HG03520 (cell line): Measurements from ENCODE around the gene TMED9.
"Not testable (repeated sequence)": the region's sequence is repeated elsewhere in the genome, so short reads cannot be mapped to it uniquely, and the experiment has no call there.

ENCODE experiments used
- ATAC-seq: cut with Tn5 transposase; IDR thresholded peaks from one replicate; pipeline ENCODE4 v1.9.1; 2021; ENCODE audit warnings: mild to moderate bottlenecking, moderate library complexity; ENCODE audit not compliant: unreplicated experiment

TMED9 gene

DNA sequence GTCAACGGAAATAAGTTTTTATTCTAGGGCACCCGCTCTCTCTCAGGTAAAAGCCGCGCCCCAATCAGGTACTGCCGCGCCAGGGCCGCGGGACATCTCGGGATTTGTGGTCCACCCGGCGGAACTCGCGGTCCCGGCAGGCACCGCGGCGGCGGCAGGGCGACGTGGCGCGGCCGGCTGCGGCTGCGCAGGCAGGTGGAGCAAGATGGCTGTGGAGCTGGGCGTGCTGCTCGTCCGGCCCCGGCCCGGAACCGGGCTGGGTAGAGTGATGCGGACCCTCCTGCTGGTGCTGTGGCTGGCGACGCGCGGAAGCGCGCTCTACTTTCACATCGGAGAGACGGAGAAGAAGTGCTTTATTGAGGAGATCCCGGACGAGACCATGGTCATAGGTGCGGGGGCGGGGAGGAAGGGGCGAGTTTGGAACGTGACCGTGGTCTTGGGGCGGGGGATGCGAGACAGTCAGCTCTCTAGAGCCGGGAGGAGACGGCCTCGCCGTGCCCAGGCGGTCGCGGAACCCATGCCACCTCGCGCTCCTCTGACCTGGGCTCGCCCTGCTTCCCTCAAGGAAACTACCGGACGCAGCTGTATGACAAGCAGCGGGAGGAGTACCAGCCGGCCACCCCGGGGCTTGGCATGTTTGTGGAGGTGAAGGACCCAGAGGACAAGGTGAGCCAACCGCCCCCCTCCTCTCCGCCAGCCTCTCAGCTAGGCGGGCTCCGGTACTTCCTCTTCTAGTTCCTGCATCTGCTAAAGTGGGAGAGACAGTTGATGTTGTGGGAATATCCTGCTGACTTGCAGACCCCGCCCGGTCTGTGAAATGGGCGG is at the start of gene TMED9:
Gene TMED9, plus strand, starts transcription at position 194 of the 825 bp plus-strand sequence. Its CDS starts 12 bp downstream, at position 206.
- peak; percentile 89 for ATAC-seq

DNA sequence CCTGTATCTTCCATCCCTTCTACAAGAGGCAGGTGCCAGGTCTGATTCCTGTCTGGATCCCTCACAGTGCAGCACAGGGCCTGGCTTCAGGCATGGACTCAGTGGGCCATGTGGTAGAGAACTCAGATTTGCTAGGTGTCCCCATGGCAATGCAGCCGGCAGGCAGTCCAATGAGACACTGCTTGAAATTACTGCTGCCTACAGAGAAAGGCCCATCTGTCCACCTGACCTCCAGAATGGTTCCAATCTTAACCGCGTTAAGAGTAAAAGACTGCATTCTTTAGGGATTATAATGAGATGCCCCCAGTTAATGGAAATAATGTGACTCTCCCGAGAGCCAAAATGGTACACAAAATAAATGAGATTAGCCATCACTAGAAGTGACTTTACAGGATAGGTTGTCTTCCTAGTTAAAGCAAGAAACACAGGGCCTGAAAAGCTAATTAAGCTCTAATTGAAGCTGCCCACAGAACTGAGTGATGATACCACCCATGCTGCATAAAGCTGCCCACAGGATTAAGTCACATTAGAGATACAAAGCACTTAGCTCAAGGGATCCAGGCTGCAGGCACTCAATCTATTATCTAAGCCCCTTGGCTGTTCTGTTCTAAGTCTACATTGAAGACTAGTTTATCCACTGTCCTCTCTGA is 49.1 kb upstream of the TMED9 start:
- no peak for ATAC-seq

DNA sequence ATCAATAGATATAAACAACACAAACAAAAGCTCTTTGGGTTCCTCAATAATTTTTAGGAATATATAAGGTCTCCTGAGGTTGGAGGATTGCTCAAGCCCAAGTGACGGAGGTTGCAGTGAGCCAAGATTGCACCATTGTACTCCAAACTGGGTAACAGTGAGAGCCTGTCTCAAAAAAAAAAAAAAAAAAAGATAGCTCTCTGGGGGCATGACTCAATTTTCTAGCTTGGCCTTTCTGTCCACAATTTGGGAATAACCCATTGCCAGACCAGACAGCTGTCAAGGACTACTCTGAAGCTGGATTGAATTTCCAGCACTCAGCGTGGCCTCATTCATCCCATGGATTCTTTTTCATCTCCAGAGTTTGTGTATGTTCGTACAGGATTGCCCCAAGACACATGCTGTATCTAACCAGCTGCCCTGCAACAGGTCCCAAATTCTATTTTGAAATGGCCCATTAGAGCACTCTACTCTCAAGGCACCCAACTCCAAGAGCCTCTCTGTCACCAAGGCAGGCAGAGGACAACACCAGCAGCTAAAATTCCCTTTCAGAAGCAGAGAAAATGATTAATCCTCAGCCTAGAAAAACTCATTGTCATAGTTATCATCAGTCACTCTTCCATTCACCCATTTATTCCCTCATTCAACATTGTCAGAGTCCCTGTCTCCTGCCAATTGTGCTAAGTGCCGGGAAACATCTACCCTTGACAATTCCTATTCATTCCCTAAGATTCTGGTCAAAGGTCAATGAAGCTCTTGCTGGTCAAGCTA is 46.3 kb upstream of the TMED9 start:
- no peak for ATAC-seq

DNA sequence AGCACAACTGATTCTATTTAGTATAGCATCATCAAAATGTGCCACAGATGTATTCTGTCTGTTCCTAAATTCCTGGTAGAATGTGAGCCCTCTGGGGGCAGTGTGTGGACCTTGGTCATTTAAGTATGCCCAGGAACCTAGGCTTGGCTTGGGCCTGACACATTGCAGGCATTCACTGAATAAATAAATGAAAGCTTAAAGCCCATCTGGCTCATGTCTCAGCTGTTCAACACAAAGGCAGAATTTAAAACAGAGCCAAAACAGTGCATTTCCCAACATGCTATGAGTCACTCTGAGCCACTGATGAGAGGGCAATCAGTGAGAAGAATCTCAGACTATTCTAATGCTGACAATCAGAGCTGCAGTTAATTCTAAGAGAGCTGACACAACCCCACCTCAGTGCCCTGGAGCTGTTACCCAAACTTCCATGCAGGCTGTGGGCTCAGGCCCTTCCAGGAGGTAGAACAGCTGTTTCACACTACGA is 45.7 kb upstream of the TMED9 start:
- no peak for ATAC-seq

DNA sequence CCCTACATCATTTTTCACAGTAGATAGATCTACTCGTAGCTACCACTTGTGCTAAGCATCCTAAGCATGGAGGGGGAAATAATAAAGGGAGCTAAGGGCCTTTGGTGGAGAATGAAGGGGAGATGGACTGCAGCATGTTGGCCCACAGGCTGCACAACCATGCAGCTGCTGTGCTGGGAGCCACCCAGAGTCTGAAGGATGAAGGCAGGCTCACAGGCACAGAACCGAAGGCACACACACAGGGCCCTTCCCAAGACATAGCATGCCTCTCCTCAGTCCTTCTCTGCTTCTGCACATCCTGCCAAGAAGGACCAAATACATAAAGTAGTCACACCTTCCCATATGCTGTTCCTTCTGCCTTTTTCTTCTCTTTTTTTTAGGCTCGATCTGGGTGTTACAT is 44.3 kb upstream of the TMED9 start:
- no peak for ATAC-seq

DNA sequence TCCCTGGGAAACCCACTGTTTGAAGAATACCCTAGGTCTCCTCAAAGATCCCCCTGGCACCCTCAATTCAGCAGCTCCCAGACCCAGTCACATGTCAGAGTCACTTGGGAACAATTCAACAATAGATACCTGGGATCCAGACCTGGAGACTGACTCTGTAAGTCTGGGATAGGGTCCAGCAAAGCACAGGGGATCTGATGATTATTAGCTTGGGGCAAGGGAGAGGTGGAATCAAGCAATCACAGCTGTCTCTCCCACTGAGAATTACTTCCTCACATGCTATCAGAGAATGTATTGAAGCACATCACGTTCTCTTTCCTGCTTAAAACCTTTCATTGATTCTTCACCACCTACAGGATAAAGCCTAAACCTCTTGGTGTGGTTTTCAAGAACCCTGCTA is 43.5 kb upstream of the TMED9 start:
- no peak for ATAC-seq

DNA sequence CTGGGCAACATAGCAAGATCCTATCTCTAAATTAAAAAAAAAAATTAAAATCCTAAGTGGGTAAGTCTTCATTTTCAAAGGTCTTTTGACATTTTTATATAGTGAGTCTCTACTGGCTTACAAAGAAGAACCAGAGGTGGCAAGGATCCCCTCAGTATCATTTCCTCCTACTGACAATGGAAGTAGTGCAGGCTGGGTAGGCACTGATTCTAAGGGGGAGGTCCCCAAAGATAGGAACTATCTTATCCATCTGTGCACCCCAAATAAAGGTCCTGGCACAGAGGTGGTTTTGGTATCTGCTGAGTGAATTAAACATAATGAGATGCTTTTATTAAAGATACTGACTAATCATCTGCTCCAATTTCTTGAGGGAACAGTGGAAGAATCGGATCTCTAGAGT is 41.9 kb upstream of the TMED9 start:
- ATAC-seq = no peak

DNA sequence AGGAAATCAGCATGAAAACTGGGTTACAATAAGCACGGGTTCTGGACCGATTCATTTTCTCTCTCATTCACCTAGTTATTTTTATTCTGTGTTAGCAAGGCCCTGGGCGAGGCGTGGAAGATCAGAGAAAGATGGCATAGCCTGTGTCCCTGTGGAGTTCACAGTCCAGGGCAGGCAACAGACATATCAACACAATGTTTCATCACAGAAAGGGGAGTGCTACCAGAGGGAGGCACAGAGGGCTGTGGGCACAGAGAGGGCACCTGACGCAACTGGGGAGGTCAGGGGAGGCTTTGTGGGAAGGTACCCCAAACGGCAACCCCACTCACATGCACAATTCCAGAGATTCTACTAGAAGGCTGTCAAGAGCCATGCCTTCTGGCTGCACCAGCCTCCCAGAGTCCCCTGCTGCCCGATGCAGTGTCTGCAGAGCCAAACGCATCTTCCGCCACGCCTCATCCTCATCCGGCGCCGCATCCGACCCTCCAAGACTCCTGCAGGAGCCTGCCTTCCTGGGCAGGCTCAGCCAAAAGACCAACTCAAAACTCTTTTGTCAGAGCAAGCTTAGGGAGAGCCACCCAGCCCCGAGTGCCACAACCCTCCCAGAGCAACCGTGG is 39.1 kb upstream of the TMED9 start:
- ATAC-seq = no peak

DNA sequence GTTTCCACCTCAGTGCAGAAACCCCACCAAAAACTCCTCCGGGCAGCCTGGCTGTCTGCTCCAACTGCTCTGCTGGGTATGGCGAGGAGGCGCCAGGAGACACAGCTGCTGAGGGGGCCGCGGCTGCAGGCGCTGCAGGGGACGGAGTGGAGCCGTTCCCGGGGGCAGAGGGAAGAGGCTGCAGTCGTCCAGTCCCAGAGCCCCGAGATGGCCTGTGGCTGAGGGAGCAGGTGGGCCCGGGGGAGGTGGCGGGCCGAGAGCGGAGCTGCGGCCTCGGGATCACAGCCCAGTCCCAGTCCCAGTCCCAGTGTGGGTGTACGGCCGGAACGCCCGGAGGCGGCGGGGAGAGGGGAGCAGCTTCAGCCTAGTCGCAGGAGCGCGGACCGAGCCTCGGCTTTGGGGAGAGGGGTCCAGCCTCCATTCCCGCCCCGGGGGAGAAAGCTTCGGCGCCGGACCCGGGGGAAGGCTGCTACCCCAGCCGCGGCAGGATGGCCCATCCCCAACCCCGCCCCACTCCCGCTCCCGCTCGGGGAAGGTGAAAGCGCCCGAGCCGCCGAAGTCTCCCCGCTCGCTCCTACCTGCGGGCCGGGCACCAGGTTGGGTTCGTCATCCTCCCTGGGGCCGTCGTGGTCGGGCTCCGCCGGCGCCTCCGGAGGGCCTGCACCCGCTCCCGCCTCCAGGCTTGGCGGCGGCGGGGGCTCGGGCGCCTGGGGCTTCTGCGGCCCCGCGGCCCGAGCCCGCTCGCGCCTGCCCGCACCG is 38.2 kb upstream of the TMED9 start:
- ATAC-seq = peak; percentile 45

DNA sequence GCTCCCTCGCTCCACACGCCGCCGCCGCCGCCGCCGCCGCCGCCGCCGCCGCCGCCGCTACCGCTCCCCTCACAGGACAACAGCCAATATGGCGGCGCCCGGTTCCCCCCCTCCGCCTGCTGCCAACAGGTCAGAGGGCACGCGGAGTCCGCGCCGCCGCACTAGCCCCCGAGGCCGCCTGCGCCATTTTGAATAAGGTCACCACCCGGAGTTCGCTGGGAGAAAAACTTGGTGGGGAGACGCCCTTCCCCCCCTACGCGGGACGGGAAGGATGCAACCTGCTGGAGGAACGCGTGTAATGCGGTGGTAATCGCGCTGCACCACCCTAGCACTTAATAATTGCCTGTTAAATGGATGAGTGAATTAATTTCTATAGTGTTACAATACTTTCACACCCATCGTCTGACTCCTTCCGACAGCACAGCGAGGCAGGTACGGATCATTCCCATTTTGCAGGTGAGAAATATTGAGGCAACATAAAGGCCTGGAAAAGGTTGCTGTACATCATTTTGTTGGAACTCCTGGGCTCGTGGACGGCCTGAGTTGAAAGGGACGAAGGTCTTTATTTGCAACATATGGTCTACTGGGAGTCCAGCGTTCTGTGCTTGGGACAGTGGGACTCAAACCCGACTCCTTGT is 37.4 kb upstream of the TMED9 start, which contains the start of gene FAM193B:
Gene FAM193B, minus strand, starts transcription at position 90 of the 638 bp plus-strand sequence. CDS start 105 bp downstream, outside the sequence.
- peak; percentile 80 for ATAC-seq

DNA sequence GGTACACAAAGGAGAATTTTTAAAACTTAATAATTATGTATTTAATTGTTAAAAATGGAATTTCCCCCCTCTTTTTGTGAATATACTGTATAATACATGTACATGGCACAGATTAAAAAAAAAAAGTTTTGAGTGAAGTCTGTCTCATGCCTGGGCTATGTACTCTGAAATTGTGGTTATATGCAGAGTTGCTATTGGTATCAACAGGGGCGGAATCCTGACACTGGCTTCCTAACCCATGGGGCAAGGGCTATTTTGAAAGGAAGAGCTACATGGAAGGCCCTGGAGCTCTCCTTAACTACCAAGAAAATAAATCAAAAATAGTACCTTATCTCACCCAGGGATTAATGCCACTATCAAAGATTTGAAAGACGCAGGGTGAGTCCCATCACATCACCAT is 36.8 kb upstream of the TMED9 start:
- no peak for ATAC-seq

DNA sequence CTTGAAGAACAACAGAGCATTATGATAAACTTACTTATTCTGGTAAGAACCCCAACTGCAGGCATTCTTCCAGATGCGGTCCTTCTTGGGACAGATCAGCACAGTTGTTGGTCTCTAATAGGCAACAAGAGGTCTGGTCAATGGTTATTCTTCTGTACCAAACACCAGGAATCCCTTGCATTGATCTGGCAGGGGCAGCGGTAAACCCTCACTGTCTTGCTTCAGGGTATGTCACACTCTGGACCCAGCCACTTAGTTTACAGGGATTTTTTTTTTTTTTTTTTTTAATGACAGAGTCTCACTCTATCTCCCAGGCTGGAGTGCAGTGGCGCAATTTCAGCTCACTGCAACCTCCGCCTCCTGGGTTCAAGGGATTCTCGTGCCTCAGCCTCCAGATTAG is 36.3 kb upstream of the TMED9 start:
- no peak for ATAC-seq

DNA sequence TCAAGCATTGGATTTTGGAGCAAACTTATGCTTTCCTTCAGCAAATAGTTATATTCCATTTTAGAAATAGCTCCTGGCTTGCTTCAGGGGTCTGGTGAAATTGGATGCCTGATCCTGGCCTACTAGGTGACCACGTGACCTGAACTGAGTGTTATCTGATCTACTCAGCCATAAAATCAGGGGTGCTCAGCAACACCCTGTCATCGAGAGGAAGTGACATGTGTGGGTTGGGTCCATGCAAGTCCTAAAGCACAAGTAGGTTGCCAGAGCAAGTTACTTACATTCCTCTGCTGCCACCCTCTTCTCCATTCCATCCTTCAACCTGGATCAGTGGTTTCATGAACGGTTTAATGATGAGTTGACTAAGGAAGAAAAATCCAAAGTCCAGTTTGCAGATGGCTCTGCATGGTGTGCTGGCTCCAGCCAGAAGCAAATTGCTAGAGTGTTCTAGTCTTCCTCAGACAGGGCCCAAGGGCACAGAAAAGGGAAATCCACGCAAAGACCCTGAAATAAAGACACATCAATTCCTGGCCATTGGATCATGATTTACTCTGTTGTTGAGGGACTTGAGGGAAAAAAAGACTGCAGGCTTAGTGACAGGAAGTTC is 34.9 kb upstream of the TMED9 start:
- ATAC-seq = no peak

DNA sequence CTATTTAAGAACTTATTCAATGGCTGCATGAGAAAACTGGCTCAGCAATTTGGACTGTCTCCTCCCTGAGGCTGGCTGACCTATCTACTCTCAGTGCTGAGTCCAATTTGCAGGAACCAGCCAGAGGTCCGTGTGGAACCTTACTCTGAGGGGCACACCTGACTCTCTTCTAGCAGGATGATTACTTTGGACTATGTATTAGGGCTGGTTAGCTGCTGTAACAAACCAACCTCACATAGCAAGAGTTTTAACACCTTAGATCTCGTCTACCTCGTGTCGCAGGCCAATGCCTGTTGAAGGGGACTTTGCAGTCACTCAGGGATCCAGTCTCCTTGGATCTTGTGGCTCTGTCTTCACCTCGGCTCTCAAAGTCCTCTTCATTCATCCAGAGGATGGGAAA is 34.2 kb upstream of the TMED9 start:
- ATAC-seq = no peak

DNA sequence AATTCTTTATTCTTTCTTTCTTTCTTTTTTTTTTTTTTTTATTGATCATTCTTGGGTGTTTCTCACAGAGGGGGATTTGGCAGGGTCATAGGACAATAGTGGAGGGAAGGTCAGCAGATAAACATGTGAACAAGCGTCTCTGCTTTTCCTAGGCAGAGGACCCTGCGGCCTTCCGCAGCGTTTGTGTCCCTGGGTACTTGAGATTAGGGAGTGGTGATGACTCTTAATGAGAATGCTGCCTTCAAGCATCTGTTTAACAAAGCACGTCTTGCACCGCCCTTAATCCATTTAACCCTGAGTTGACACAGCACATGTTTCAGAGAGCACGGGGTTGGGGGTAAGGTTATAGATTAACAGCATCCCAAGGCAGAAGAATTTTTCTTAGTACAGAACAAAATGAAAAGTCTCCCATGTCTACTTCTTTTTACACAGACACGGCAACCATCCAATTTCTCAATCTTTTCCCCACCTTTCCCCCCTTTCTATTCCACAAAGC is 32.5 kb upstream of the TMED9 start:
- ATAC-seq = not testable (repeated sequence)

DNA sequence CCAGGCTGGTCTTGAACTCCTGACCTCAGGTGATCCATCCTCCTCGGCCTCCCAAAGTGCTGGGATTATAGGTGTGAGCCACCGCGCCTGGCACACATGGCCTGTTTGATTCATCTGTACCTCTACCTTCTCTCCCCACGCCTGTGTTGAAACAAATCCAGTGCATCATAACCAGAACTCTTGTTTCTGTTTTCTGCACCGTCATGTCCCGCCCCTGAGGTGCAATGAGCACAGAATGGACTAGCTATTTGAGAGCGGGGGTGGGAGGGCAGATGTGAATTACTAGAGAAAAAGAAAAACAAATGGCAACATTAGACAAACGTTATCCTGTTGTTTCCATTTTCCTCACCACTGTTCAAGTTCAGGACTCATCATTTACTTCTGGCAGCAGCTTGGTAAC is 27.0 kb upstream of the TMED9 start:
- ATAC-seq = no peak

DNA sequence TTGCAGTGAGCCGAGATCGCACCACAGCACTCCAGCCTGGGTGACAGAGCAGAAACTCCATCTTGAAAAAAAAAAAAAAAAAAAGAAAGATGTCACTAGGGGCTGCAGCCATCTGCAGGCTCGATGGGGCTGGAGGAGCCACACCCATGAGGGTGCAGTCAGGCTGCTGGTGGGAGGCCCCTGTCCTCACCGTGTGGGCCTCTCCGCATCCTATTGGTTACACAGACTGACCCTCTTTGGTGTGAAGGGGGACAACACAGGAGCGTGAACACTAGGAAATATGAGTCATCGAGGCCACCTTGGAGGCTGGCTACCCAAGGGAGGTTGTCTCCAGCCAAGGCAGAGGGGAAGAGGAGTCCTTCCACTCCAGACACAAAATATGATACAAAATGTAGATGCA is 23.7 kb upstream of the TMED9 start:
- no peak for ATAC-seq

DNA sequence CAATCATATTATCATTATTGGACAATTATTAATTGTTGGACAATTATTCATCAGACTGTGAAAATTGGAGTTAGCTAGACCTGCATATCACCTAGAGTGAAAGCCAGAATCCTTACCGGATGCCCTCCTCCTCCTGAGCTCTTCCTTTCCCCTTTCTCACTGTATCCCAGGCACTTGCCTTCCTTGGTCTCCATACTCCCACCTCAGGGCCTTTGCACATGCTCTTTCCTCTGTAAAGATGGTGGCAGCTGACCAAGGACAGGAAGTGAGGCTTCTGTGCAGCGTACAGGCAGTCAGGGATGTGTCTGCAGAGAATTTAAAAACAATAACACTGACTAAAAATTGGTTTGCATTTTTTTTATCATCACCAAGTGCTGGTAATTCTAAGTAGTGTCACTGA is 22.1 kb upstream of the TMED9 start:
- no peak for ATAC-seq

DNA sequence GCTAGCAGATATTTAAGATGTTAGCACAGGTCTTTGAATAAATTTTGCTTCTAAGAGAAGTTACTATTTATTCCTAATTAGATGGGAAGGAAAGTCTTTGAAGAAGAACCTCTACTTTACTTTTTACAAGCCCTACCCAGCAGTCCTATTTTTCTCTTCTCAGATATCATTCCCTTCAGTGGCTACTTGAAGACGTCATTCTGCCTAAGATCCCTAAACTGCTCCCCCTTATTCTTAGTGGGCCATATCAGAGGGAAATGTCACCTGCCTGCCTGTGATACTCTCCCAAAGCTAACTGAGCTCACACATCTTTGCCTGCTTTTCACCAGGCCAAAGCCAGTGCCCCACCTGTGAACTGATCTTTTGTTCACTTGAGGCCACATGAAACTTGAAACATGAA is 16.5 kb upstream of the TMED9 start:
- no peak for ATAC-seq
